Tibial nerve (tissue), 4 donors: ENCODE results near the gene TMEM106B.

Experiments
- CTCF ChIP-seq, 5 experiments: fragments of 200-600 bp in 3 of 5; fragments of 450-650 bp in 2 of 5; sonication (generic) in 3 of 5; IDR thresholded peaks; one replicate each; pipeline ENCODE4 v1.5.1; 2016 to 2019; ENCODE audit warnings: antibody characterized with exemption in 5 of 5, mild to moderate bottlenecking in 3 of 5, moderate library complexity in 2 of 5
- EP300 ChIP-seq, 2 donors: sonication (generic); formaldehyde crosslinking; IDR thresholded peaks; one replicate each; pipeline ENCODE4 v1.6.1; 2017; ENCODE audit warnings: antibody characterized with exemption in 2 of 2, mild to moderate bottlenecking in 1 of 2
- POLR2A ChIP-seq, 2 donors: fragments of 450-650 bp; IDR thresholded peaks; one replicate each; pipeline ENCODE4 v1.6.1; 2017; ENCODE audit warnings: antibody characterized with exemption in 2 of 2, mild to moderate bottlenecking in 2 of 2, moderate library complexity in 2 of 2

GRCh38 chr7:12269100-12269895 lies 58.2 kb downstream of the TMEM106B start:
- TF ChIP-seq CTCF (IDR thresholded peaks at IDR 0.05) (no peak), POLR2A (IDR thresholded peaks at IDR 0.05) (no peak), EP300 (IDR thresholded peaks at IDR 0.05) (no peak)
